NCI-H82 treated with DMSO at 0.1 percent for 48 hours (cell line): ENCODE measurements around the gene SRRT.
"Not testable (repeated sequence)": the region's sequence is repeated elsewhere in the genome, so short reads cannot be mapped to it uniquely, and the experiment has no call there.

ENCODE experiments used
- DNase-seq: peaks from one replicate; lab custom pipeline; 2025; ENCODE audit not compliant: unreplicated experiment; lab: John Stamatoyannopoulos, UW

Gene SRRT

DNA sequence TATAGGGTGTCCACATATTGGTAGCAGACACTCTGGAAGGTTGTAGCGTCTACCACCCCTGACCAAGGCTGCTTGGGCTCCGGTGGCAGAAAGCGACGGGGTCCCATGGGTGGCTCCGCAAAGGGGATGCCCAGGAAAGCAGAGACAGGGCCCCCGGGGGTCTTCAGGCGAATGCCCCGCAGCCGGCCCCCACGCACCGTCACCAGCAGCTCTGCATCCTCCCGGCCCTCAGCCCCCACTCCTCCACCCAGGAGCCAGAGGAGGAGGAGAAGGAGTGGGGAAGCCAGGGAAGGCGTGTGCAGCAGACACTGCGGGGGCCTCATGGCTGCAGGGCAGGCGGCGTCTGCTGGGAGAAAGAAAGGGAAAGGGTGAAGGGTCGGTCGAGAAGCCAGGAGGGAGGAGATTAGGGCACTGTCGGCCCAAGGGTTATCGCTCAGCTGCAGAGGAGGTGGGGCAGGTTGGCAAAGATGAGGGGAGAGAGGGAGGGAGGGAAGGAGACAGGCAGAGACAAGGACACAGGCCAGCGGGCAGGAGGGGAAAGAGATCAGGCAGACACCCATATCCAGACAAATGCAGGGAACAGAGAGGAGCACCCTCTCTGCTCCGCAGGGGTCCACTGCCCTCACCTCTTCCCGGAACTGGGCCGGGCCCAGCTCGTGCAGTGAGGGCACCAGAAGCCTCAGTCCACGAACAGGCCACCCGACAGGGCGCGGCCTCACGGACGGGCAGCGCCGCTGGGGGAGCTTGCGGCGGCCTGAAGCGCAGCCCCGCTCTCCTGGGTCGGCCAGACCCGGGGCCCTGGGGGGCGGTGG, 19.2 kb downstream of the SRRT start:
- no peak for DNase-seq

DNA sequence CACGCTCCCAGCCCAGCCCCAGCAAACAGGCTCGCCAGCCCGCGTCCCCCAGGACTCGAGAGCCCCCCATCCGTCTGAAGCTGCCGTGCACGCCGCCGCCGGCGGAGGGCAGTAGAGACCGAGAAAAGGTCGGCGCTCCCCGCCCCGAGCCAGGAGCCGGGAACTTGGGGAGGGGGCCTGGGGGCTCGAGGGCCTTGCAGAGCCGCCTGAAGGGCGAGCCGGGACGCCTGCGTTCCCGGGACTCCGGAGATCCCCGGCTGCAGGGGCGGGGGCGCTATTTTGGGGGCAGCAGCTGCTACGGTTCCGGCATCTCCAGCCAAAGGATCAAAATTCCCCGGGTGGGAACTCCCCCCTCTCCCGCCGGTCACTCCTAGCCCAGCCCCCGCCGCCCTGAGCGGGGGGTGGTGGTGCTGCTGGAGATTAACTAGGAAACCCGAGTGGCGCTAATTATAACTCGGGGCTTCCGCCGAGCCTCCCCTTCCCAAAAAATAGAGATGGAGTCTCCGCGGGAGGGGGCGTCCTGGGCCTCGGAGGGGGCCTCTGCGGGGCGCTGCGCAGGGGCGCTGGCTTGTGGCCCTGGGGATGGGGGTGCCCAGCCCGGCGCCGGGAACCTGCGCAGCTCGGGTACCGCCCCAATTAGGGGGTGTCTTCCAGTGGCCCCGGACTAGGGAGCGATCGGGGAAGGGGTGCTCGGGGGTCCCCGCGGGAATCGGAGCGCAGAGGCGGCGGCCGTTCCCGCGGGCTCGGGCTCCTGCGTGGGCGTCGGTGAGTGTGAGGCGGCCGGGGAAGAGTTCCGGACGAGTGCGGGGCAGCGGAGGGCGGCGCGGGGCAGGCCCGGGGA, 20.2 kb downstream of the SRRT start:
- no peak for DNase-seq

DNA sequence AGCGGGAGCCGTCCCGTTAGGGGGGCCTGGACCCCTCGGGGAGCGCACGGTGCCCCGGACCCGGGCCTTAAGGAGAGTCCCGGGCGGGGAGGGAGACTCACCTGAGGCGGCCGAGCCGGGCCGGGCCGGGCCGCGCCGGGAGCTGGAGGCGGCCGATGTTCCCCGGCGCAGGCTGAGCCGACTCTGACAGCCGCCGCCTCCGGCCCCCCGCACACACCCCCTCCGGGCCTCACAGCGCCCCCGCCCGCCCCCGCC, 20.7 kb downstream of the SRRT start, which contains the start of gene ACHE:
Gene ACHE (minus strand): TSS at position 188 of the 255 bp plus-strand sequence. CDS start 1,656 bp downstream, outside the sequence.
- no peak for DNase-seq

DNA sequence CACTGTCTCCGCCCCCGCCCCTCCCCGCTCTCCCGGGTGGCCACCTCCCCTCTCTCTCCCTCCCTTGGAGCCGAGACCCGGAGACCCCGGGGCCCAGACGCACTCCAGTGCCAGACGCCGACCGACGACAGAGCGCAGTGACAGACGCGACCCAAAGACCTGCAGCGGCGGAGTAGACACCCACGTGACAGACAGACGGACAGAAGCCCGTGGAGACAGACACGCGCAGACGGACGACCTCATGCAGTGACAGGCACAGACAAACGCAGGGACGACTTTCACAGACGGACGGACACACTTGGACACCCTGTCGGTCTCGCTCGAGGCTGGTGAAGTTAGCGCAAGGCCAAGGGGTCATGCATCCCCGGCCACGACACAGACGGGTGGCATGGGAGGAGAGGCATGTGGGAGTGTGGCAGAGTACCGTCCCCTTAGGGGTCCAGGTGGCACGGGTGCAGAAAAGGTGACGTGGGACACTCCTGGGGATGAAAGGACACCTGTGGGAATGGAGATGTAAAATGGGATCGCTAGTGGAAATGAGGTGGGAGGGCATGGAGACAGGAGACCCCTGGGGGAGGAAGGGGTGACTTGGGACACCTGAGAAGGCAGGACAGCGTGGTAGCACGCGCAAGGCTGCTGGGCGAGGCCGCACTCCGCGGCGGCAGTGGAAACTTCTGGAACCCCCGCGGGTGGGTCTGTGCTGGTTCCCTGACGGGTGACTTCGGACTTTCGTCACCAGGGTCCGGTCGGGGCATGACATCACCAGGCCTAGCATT, 21.2 kb downstream of the SRRT start:
- DNase-seq: no peak

- DNase-seq: no peak
These were observed 22.1 kb downstream of the SRRT start for GRCh38 chr7:100896732-100897608.

DNA sequence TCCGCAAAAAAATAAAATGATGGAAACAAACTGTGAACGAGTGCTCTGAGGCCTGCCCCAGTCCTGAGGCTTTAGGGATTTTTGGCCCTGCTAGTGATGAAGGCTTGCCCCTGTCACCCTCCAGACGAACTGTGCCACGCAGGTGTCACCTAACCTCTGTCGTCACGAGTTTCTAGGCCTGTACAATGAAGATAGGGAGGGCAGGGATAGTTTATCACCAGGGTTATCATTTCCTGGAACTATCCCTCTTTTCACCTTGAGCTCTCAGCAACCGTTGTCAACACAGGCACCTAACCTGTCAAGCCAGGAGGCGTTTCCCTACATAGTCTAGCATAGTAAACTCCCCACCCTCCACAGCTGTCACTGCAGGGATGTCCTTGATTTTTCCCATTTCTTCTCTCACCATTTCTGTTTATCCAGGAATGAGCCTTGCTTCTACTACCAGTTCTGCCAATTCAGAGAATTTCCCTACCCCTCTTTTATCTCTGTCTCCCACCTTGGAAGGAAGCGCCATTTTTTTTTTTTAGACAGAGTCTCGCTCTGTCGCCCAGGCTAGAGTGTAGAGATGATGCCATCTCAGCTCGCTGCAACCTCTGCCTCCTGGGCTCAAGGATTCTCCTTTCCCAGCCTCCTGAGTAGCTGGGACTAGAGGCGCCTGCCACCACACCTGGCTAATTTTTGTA, 23.0 kb downstream of the SRRT start:
- no peak for DNase-seq

- no peak for DNase-seq
These were observed 24.5 kb downstream of the SRRT start for GRCh38 chr7:100899432-100899831.

- no peak for DNase-seq
These were observed 26.1 kb downstream of the SRRT start for GRCh38 chr7:100900978-100901377.

GRCh38 chr7:100901921-100902332, 27.0 kb downstream of the SRRT start:
- DNase-seq: no peak

DNA sequence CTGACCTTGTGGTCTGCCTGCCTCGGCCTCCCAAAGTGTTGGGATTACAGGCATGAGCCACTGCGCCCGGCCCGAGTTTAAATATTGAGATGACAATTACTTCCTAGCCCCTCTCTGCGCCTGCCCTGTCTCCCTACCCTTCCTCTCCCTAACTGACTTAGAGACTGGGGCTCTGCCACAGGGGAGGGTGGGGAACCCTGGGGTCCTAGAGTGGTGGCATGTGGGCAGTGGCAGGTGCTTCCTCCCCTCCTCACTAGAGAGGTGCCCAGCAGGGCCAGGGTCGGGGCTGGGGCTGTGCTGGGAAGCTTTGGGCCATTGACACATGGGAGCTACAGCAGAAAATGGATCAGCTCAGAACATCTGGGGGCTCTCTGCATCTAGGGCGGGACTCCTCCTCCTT, 27.7 kb downstream of the SRRT start:
- DNase-seq: no peak

GRCh38 chr7:100908512-100908911, 33.6 kb downstream of the SRRT start:
- no peak for DNase-seq

DNA sequence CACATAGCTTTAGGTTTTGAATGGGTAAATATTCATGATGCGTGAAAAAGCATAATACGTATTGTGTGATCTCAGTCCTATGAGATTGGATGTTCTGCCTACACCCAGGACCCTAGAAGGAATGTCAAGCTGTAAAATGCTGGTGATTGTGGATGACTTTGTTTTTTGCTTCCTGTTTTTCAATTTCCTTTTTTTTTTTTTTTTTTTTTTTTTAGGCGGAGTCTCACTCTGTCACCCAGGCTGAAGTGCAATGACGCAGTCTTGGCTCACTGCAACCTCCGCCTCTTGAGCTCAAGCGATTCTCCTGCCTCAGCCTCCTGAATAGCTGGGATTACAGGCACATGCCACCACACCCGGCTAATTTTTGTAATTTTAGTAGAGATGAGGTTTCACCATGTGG, 35.5 kb downstream of the SRRT start:
- not testable (repeated sequence) for DNase-seq

DNA sequence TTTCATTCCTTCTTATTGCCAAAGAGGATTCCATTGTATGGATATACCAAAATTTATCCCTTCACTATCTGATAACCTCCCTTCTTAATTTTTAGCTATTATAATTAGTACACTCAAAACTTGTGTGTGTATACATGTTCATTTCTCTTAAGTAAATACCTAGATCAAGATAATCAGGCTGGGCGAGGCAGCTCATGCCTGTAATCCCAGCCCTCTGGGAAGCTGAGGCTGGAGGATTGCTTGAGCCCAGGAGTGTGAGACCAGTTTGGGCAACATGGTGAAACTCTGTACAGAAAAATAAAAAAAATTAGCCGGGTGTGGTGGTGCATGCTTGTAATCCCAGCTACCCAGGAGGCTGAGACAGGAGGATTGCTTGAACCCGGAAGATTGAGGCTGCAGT, 36.6 kb downstream of the SRRT start:
- DNase-seq: no peak

DNA sequence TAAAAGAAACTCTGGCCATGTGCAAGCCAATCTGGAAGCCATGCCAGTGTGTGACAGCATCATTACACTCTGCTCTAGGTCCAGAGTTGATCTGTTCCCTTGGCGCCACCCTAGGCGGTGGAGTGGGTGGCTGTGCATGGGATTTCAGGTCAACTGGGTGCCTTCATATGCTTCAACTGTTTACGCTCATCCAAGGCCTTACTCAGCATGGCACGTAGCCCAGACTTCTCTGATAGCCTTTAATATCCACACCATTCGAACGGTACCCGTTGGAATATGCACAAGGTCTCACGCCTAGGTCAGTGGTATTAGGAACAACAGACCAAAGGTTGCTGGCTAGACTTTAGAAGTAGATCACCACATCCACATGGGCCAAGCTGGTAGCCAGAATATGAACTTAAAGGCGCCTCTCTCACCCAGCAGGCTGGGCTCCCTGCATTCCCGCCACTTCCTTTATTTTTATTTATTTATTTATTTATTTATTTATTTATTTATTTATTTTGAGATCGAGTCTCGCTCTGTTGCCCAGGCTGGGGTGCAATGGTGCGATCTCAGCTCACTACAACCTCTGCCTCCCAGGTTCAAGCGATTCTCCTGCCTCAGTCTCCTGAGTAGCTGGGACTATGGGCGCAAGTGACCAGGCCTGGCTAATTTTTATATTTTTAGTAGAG, 39.4 kb downstream of the SRRT start:
- no peak for DNase-seq

DNA sequence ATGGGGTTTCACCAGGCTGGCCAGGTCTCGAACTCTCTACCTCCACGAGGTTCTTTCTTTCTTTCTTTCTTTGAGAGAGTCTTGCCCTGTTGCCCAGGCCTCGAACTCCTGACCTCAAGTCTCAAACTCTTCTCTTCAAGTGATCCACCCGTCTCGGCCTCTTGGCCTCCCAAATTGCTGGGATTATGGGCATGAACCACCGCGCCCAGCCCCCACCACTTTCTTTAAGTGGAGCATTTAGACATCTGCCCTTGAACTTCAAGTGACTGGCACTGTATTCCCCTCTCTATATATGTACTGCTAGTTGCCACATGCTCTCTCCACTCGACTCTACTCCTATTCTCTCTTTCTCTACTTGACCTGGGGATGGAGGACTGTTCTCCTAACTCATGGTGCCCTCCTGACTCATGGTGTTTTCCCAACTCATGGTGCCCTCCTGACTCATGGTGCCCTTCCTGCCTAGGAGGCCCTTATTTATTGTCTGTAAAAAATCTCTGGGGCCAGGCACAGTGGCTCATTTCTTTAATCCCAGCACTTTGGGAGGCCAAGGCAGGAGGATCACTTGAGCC, 40.1 kb downstream of the SRRT start:
- DNase-seq: no peak

- DNase-seq: not testable (repeated sequence)
These were observed 44.4 kb downstream of the SRRT start for GRCh38 chr7:100919335-100919734.

GRCh38 chr7:100919779-100920437, 45.0 kb downstream of the SRRT start:
- DNase-seq: not testable (repeated sequence)

DNA sequence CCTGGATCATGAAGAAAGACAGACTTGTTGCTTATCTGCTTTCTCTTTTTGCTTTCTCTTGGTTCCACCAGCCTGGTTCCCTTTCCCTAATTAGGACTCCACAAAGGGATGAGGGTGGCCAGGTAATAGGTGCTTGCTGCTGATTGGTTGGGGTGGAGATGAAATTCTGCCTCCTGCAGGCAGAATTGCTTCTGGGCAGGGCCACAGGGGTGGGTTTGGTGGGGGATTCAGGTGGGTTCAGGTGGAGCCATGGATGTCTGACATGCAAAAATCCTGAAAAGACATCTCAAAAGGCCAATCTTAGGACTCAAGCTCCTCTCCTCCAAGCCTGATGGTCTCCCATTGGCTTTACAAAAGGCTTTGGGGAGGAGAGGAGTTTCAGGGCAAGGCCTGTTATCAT, 46.1 kb downstream of the SRRT start:
- no peak for DNase-seq

DNA sequence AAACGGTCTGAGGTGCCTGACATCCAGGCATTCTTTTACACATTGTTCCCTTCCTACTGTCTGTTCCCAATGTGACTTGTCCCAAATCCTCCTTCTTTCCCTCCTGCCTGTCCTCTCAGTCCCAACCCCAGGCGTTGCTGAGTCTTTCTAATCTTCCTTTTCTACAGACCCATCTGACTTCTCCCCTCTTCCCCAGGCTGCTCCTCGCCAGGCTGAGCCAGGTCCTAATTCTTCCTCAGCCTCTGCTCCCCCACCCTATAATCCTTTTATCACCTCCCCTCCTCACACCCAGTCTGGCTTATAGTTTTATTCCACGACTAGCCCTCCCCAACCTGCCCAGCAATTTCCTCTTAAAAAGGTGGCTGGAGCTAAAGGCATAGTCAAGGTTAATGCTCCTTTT, 48.7 kb downstream of the SRRT start:
- peak; percentile 81 for DNase-seq
